Choroid plexus epithelial cell (primary cell): Measurements from ENCODE around the gene UPB1.
A peak's percentile ranks its signal among the peaks of the same experiment; 100 is the strongest.

ENCODE experiments used
- DNase-seq: peaks from one replicate; pipeline ENCODE4 v3.0.0-alpha.2; 2010; ENCODE audit warnings: low read depth
- H3K4me3 ChIP-seq: 2 replicates; pipeline ENCODE4 v1.5.1; 2011; ENCODE audit warnings: low read depth, mild to moderate bottlenecking, control low read depth, low read length, moderate library complexity
- CTCF ChIP-seq: conservative IDR thresholded peaks from 2 replicates; pipeline ENCODE4 v1.5.1; 2011; ENCODE audit warnings: low read depth, mild to moderate bottlenecking, control low read depth, inconsistent platforms, low read length, moderate library complexity

The UPB1 gene

GRCh38 chr22:24502541-24502940 is 7.4 kb downstream of the UPB1 start:
- no peak overlapping the region for H3K4me3 ChIP-seq
- no peak for TF ChIP-seq CTCF
- no peak for DNase-seq

- no peak overlapping the region for H3K4me3 ChIP-seq
- peak; percentile 89 for TF ChIP-seq CTCF
- DNase-seq: peak; percentile 80
Measured at GRCh38 chr22:24503137-24503842, 8.2 kb downstream of the UPB1 start.

GRCh38 chr22:24503843-24504338 is 8.8 kb downstream of the UPB1 start:
- no peak overlapping the region for H3K4me3 ChIP-seq
- no peak for TF ChIP-seq CTCF
- DNase-seq: no peak

GRCh38 chr22:24504540-24504939 is 9.4 kb downstream of the UPB1 start:
- no peak for DNase-seq
- no peak for TF ChIP-seq CTCF
- no peak overlapping the region for H3K4me3 ChIP-seq

- DNase-seq: peak; percentile 15
- no peak overlapping the region for H3K4me3 ChIP-seq
- TF ChIP-seq CTCF: no peak
Measured at GRCh38 chr22:24504956-24505736, 10.0 kb downstream of the UPB1 start.

GRCh38 chr22:24506802-24507438 is 11.8 kb downstream of the UPB1 start:
- no peak for TF ChIP-seq CTCF
- DNase-seq: peak; percentile 36

More at GRCh38 chr22:24506802-24507438, 11.8 kb downstream of the UPB1 start:
- H3K4me3 ChIP-seq: no peak overlapping the region
